Uterus (tissue), 4 donors: ENCODE data around the gene KISS1R. TPM values are rescaled to one million over a fixed set of nuclear protein-coding genes. Genes with fewer than 3 reads are reported as not detected.
A peak's percentile ranks its signal among the peaks of the same experiment; 100 is the strongest.

Source experiments
- DNase-seq, 2 donors: peaks; one replicate each; pipeline ENCODE4 v3.0.0-alpha.2; 2019 to 2020
- H3K27ac ChIP-seq, 2 donors: fragments of 200-600 bp; sonication (generic); 1 replicate in 1 of 2; 2 replicates in 1 of 2; pipeline ENCODE4 v1.5.1; 2016 to 2018
- H3K27me3 ChIP-seq, 2 donors: fragments of 200-600 bp; sonication (generic); one replicate each; pipeline ENCODE4 v1.5.1; 2018 to 2019; ENCODE audit warnings: control low read depth in 1 of 2
- H3K36me3 ChIP-seq, 2 donors: fragments of 200-600 bp; sonication (generic); one replicate each; pipeline ENCODE4 v1.5.1; 2019; ENCODE audit warnings: control low read depth in 1 of 2
- H3K4me1 ChIP-seq, 2 donors: fragments of 200-600 bp; sonication (generic); one replicate each; pipeline ENCODE4 v1.5.1; 2018 to 2019; ENCODE audit warnings: control low read depth in 1 of 2
- H3K4me3 ChIP-seq, 2 donors: fragments of 200-600 bp; sonication (generic); 1 replicate in 1 of 2; 2 replicates in 1 of 2; pipeline ENCODE4 v1.5.1; 2018 to 2019; ENCODE audit warnings: mild to moderate bottlenecking in 1 of 2
- H3K9me3 ChIP-seq, 2 donors: fragments of 200-600 bp; sonication (generic); one replicate each; pipeline ENCODE4 v1.5.1; 2019; ENCODE audit warnings: control low read depth in 1 of 2
- CTCF ChIP-seq, 4 experiments: fragments of 200-600 bp in 2 of 4; fragments of 450-650 bp in 2 of 4; sonication (generic) in 2 of 4; IDR thresholded peaks; one replicate each; pipeline ENCODE4 v1.5.1; 2016 to 2019; ENCODE audit warnings: antibody characterized with exemption in 4 of 4, mild to moderate bottlenecking in 2 of 4, moderate library complexity in 1 of 4
- POLR2A ChIP-seq, 2 donors: fragments of 450-650 bp; IDR thresholded peaks; one replicate each; pipeline ENCODE4 v1.6.1; 2016; ENCODE audit warnings: antibody characterized with exemption in 2 of 2, mild to moderate bottlenecking in 1 of 2, moderate library complexity in 1 of 2
- intact Hi-C: fragments of 100-400 bp; cut with DNase I; formaldehyde crosslinking; loops from one replicate; pipeline ENCODE4 v1.15.1; 2023; ENCODE audit warnings: low total_unique reads
- total RNA-seq, 4 donors: library from RNA; depleted of rRNA in 3 of 4; stranded (reverse); fragments of >200 nt in 3 of 4; gene quantifications; one replicate each; pipeline versions ENCODE4 v1.1.0 to v1.2.4, GENCODE V29; 2014 to 2023
- donor health status: DM: yes; HTN: yes; CAD: no.

The KISS1R gene
- total RNA-seq, 4 donors from 2014 or later, result 0.14 TPM; not detected in 3

GRCh38 chr19:924553-925086 is 7.5 kb downstream of the KISS1R start:
- DNase-seq, result no peak
- H3K4me1 ChIP-seq, result peaks cover 0 to 17% of the 10 kb centered on the region in 2 donors
- TF ChIP-seq POLR2A (IDR thresholded peaks at IDR 0.05) (no peak), CTCF (IDR thresholded peaks at IDR 0.05) (no peak)
- peak overlapping the region; percentile 53 to 74 for H3K4me3 ChIP-seq
- no peaks in the 10 kb centered on the region for H3K9me3 ChIP-seq
- peak overlapping the region in 1 of 2 donors; percentile 79 for H3K27ac ChIP-seq
- no peaks in the 10 kb centered on the region for H3K36me3 ChIP-seq
- H3K27me3 ChIP-seq, result peaks cover 3 to 17% of the 10 kb centered on the region in 2 donors
- intact Hi-C loops, result loop anchor here (10.0 kb wide), 2 partner anchors 160 to 180 kb away; partner anchors contain the start of gene GPX4

- DNase-seq, result no peak
- H3K9me3 ChIP-seq, result no peaks in the 10 kb centered on the region
- H3K4me1 ChIP-seq, result peaks cover 0 to 12% of the 10 kb centered on the region in 2 donors
- H3K4me3 ChIP-seq, result peak overlapping the region; percentile 53 to 74
- intact Hi-C loops, result loop anchor here (10.0 kb wide), 2 partner anchors 160 to 180 kb away; partner anchors contain the start of gene GPX4
- TF ChIP-seq CTCF (IDR thresholded peaks at IDR 0.05), result no peak
- no peak for TF ChIP-seq POLR2A (IDR thresholded peaks at IDR 0.05)
- peaks cover 3 to 12% of the 10 kb centered on the region in 2 donors for H3K27me3 ChIP-seq
- H3K36me3 ChIP-seq, result no peaks in the 10 kb centered on the region
- H3K27ac ChIP-seq, result peak overlapping the region; percentile 79 to 80
These were observed 8.0 kb downstream of the KISS1R start for GRCh38 chr19:925087-925525.

- H3K36me3 ChIP-seq, result no peaks in the 10 kb centered on the region
- peak within 1 kb of the TSS; percentile 79 to 80 for H3K27ac ChIP-seq
- H3K4me1 ChIP-seq, result peaks cover 0 to 6% of the 10 kb centered on the region in 2 donors
- TF ChIP-seq POLR2A (IDR thresholded peaks at IDR 0.05) (peak in 1 of 2 donors; percentile 65), CTCF (IDR thresholded peaks at IDR 0.05) (peak in 1 of 4 experiments; percentile 2)
- peaks cover 3 to 8% of the 10 kb centered on the region in 2 donors for H3K27me3 ChIP-seq
- intact Hi-C loops, result loop anchor here (10.0 kb wide), 2 partner anchors 161 to 179 kb away; partner anchors contain the start of gene GPX4
- DNase-seq, result peak; percentile 77 to 78
- H3K4me3 ChIP-seq, result peak within 1 kb of the TSS; percentile 53 to 74
- H3K9me3 ChIP-seq, result no peaks in the 10 kb centered on the region
These were observed 8.6 kb downstream of the KISS1R start, which contains the start of gene ARID3A for GRCh38 chr19:925526-926322. TSS of gene ARID3A (plus strand) at chr19:926035. CDS start at chr19:929529, 3,494 bp downstream.

- H3K4me1 ChIP-seq, result peaks cover 0 to 6% of the 10 kb centered on the region in 2 donors
- no peak for DNase-seq
- peak overlapping the region; percentile 79 to 80 for H3K27ac ChIP-seq
- peaks cover 1 to 3% of the 10 kb centered on the region in 2 donors for H3K27me3 ChIP-seq
- H3K9me3 ChIP-seq, result no peaks in the 10 kb centered on the region
- H3K36me3 ChIP-seq, result no peaks in the 10 kb centered on the region
- H3K4me3 ChIP-seq, result peak overlapping the region; percentile 53 to 74
- intact Hi-C loops, result loop anchor here (10.0 kb wide), 2 partner anchors 161 to 179 kb away; partner anchors contain the start of gene GPX4
- TF ChIP-seq CTCF (IDR thresholded peaks at IDR 0.05) (no peak), POLR2A (IDR thresholded peaks at IDR 0.05) (no peak)
These were observed 9.1 kb downstream of the KISS1R start for GRCh38 chr19:926323-926588.
